ENCODE data around the gene TGFB3. TPM values are rescaled to one million over a fixed set of nuclear protein-coding genes. Genes with fewer than 3 reads are reported as not detected.

The TGFB3 gene
- total RNA-seq, 2 donors from 2014 or later = 6.1 to 6.8 TPM

DNA sequence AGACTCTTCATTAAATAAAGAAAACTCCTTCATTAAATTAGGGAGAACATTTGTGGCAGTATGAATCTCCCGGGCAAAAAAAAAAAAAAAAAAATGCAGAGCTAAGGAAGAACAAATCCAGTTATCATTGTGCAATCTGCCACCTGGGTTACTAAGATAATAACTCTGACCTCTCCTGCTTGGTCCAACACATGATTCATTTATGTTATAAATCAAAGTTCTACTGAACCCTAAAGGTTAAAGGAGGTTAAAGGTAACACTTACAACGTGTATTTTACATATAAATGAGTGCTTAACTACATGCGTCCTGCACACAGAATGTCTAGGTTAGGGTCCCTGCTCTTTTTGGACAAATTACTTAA, 4.2 kb downstream of the TGFB3 start:
- Mint-ChIP-seq H3K36me3 (ENCODE audit: low read depth) (no peaks in the 10 kb centered on the region), H3K4me1 (peaks cover 60% of the 10 kb centered on the region), H3K4me3 (no peak overlapping the region), H3K27ac (no peak overlapping the region), H3K9me3 (no peaks in the 10 kb centered on the region), H3K27me3 (ENCODE audit: insufficient read depth) (peaks cover 17% of the 10 kb centered on the region)
- H3K27ac ChIP-seq (ENCODE audit: low read depth, low read length) = no peak overlapping the region
- no peak overlapping the region for H3K9ac ChIP-seq (ENCODE audit: extremely low read depth, low read length, poor library complexity, severe bottlenecking)
- 49 to 74% methylated on average over 2 to 3 of the region's 3 CpGs for WGBS, 2 experiments (ENCODE audit: insufficient coverage in 1 of 2, insufficient read length in 1 of 2)
- H3K4me3 ChIP-seq (ENCODE audit: low read length) = no peak overlapping the region
- TF ChIP-seq, protein P1, sequence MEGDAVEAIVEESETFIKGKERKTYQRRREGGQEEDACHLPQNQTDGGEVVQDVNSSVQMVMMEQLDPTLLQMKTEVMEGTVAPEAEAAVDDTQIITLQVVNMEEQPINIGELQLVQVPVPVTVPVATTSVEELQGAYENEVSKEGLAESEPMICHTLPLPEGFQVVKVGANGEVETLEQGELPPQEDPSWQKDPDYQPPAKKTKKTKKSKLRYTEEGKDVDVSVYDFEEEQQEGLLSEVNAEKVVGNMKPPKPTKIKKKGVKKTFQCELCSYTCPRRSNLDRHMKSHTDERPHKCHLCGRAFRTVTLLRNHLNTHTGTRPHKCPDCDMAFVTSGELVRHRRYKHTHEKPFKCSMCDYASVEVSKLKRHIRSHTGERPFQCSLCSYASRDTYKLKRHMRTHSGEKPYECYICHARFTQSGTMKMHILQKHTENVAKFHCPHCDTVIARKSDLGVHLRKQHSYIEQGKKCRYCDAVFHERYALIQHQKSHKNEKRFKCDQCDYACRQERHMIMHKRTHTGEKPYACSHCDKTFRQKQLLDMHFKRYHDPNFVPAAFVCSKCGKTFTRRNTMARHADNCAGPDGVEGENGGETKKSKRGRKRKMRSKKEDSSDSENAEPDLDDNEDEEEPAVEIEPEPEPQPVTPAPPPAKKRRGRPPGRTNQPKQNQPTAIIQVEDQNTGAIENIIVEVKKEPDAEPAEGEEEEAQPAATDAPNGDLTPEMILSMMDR (conservative IDR thresholded peaks at IDR 0.05) = no peak
- DNase-seq = no peak
- no peaks in the 10 kb centered on the region for H3K9me3 ChIP-seq (ENCODE audit: control insufficient read depth, low read length)
- H3K4me1 ChIP-seq (ENCODE audit: control insufficient read depth, insufficient read depth, low read length) = no peaks in the 10 kb centered on the region
- no peaks in the 10 kb centered on the region for H3K27me3 ChIP-seq (ENCODE audit: control insufficient read depth, insufficient read depth, low read length, poor library complexity, severe bottlenecking)
- no peaks in the 10 kb centered on the region for H3K36me3 ChIP-seq (ENCODE audit: control insufficient read depth, insufficient read depth, low read length)

DNA sequence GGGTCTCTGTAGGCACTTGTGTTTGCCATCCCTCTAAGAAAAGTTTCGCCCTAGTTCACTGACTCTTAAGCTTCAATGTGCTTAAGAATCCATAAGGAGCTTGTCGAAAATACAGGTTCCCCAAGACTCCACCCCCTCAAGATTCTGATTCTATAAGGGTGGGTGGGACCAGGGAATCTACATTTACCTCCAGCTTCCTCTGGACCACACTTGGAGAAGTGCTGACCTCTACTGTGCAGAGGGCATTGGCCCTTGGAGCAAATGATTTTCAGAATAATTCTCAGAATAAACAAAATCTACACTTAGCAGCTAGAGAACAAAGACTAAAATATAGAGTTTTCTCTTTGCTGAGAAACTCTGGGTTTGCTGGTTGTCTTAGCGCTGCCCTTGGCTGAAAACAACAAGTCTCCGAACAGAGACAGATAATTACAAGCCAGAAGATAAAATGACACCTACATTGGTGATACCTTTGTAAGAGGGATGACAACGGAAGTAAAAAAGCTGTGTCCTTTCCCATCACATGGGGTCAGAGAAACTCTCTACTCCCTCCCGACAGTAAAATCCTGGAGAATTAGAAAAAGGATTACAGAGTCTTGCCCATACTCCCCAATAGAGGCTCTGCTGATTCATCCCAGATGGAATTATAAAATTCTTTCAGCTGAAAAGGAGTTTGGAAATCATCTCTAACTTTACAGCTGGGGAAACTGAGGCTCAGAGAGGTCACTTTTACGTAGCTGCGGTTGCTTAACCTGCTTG, 4.8 kb downstream of the TGFB3 start:
- H3K4me3 Mint-ChIP-seq = no peak overlapping the region
- TF ChIP-seq, protein P1 (conservative IDR thresholded peaks at IDR 0.05) = no peak

DNA sequence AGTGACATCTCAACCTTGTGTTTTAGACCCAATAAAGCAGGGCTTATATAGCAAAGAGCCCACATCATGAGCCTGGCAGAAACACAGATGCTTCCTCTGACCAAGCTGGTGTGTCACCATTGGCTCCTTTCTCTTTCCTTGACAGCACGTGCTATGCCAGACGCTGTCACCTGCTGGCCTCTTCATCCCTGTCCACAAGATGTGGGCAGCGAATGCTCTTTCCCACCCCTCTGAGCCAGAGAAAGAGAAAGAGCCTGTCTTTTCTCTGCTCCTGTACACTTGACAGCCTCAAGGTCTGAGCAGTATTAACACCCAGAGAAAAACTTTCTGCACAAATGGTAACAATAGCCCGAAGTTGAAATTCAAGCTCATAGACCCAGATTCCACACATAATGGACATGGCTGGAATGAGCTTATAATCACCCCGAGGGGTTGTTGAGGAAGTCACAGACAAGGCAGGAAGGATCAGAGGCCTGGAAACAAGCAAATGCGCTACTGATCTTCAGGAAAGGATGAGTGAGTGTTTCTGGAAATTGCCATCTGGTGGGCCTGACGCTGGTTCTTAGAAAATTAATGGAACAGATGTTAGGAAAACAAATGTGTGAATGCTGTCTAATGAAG, 8.9 kb downstream of the TGFB3 start:
- no peaks in the 10 kb centered on the region for H3K27me3 ChIP-seq (ENCODE audit: control insufficient read depth, insufficient read depth, low read length, poor library complexity, severe bottlenecking)
- peak overlapping the region; percentile 56 for H3K27ac Mint-ChIP-seq
- peaks cover 10% of the 10 kb centered on the region for H3K4me1 ChIP-seq (ENCODE audit: control insufficient read depth, insufficient read depth, low read length)
- H3K27me3 Mint-ChIP-seq (ENCODE audit: insufficient read depth) = no peaks in the 10 kb centered on the region
- peaks cover 54% of the 10 kb centered on the region for H3K4me1 Mint-ChIP-seq
- H3K36me3 ChIP-seq (ENCODE audit: control insufficient read depth, insufficient read depth, low read length) = no peaks in the 10 kb centered on the region
- no peak overlapping the region for H3K4me3 ChIP-seq (ENCODE audit: low read length)
- TF ChIP-seq, protein P1 (conservative IDR thresholded peaks at IDR 0.05) = no peak
- WGBS, 2 experiments (ENCODE audit: insufficient coverage in 1 of 2, insufficient read length in 1 of 2) = 62 to 90% methylated on average over 5 to 7 of the region's 7 CpGs
- no peaks in the 10 kb centered on the region for H3K9me3 Mint-ChIP-seq
- DNase-seq = peak; percentile 68
- peak overlapping the region; percentile 10 for H3K27ac ChIP-seq (ENCODE audit: low read depth, low read length)
- H3K4me3 Mint-ChIP-seq = peak overlapping the region; percentile 18
- H3K36me3 Mint-ChIP-seq (ENCODE audit: low read depth) = no peaks in the 10 kb centered on the region
- no peaks in the 10 kb centered on the region for H3K9me3 ChIP-seq (ENCODE audit: control insufficient read depth, low read length)
- H3K9ac ChIP-seq (ENCODE audit: extremely low read depth, low read length, poor library complexity, severe bottlenecking) = no peak overlapping the region

More for the DNA sequence above, 4.8 kb downstream of the TGFB3 start:
- Histone ChIP-seq H3K4me3 (ENCODE audit: low read length) (no peak overlapping the region), H3K9me3 (ENCODE audit: control insufficient read depth, low read length) (no peaks in the 10 kb centered on the region), H3K4me1 (ENCODE audit: control insufficient read depth, insufficient read depth, low read length) (peaks cover 4% of the 10 kb centered on the region), H3K27me3 (ENCODE audit: control insufficient read depth, insufficient read depth, low read length, poor library complexity, severe bottlenecking) (no peaks in the 10 kb centered on the region), H3K27ac (ENCODE audit: low read depth, low read length) (no peak overlapping the region), H3K9ac (ENCODE audit: extremely low read depth, low read length, poor library complexity, severe bottlenecking) (no peak overlapping the region), H3K36me3 (ENCODE audit: control insufficient read depth, insufficient read depth, low read length) (no peaks in the 10 kb centered on the region)
- WGBS, 2 experiments (ENCODE audit: insufficient coverage in 1 of 2, insufficient read length in 1 of 2) = 74 to 81% methylated on average over 6 to 8 of the region's 8 CpGs
- H3K9me3 Mint-ChIP-seq = no peaks in the 10 kb centered on the region
- peak overlapping the region; percentile 64 for H3K27ac Mint-ChIP-seq
- peaks cover 17% of the 10 kb centered on the region for H3K27me3 Mint-ChIP-seq (ENCODE audit: insufficient read depth)
- H3K36me3 Mint-ChIP-seq (ENCODE audit: low read depth) = no peaks in the 10 kb centered on the region
- no peak for DNase-seq
- peaks cover 66% of the 10 kb centered on the region for H3K4me1 Mint-ChIP-seq

Data from endodermal cell (in vitro differentiated cells).